ENCODE measurements around the gene CCM2.
"Not testable (repeated sequence)": the region's sequence is repeated elsewhere in the genome, so short reads cannot be mapped to it uniquely, and the experiment has no call there.

Gene CCM2

GRCh38 chr7:44982535-44982923 lies 17.5 kb upstream of the CCM2 start:
- no peak for DNase-seq

- no peak for DNase-seq
Observed at GRCh38 chr7:44982970-44983369, 17.0 kb upstream of the CCM2 start.

- DNase-seq = no peak
Observed at GRCh38 chr7:44983742-44984477, 16.1 kb upstream of the CCM2 start.

- no peak for DNase-seq
Observed at GRCh38 chr7:44984478-44984758, 15.6 kb upstream of the CCM2 start.

- no peak for DNase-seq
Observed at GRCh38 chr7:44985033-44985695, 14.8 kb upstream of the CCM2 start.

- DNase-seq = no peak
Observed at GRCh38 chr7:44985900-44986217, 14.1 kb upstream of the CCM2 start.

GRCh38 chr7:44986218-44987053 lies 13.6 kb upstream of the CCM2 start:
- peak; percentile 98 for DNase-seq

GRCh38 chr7:44987457-44987856 lies 12.5 kb upstream of the CCM2 start:
- no peak for DNase-seq

GRCh38 chr7:44987996-44988395 lies 12.0 kb upstream of the CCM2 start:
- no peak for DNase-seq

- DNase-seq = no peak
Observed at GRCh38 chr7:44988701-44989100, 11.3 kb upstream of the CCM2 start.

GRCh38 chr7:44989132-44989531 lies 10.9 kb upstream of the CCM2 start:
- no peak for DNase-seq

GRCh38 chr7:44990109-44991023 lies 9.6 kb upstream of the CCM2 start:
- no peak for DNase-seq

GRCh38 chr7:44992004-44992795 lies 7.8 kb upstream of the CCM2 start:
- not testable (repeated sequence) for DNase-seq

- no peak for DNase-seq
Observed at GRCh38 chr7:44994877-44995554, 5.0 kb upstream of the CCM2 start.

- no peak for DNase-seq
Observed at GRCh38 chr7:44995555-44996493, 4.2 kb upstream of the CCM2 start.

- DNase-seq = no peak
Observed at GRCh38 chr7:44998153-44998871, 1.7 kb upstream of the CCM2 start.

GRCh38 chr7:44999245-45000092 lies 532 bp upstream of the CCM2 start:
- DNase-seq = peak; percentile 98

- peak; percentile 64 for DNase-seq
Observed at GRCh38 chr7:45001138-45001694, 1.2 kb downstream of the CCM2 start.

All from stimulated activated CD4-positive, alpha-beta T cell treated with anti-CD3 and anti-CD28 coated beads, Interleukin-4, amount 100 ng/mL, for 1 hour (primary cell).